IMR-90 (cell line): ENCODE measurements around the gene KRTAP4-9. TPM values are rescaled to one million over a fixed set of nuclear protein-coding genes. Genes with fewer than 3 reads are reported as not detected.
A peak's percentile ranks its signal among the peaks of the same experiment; 100 is the strongest.

ENCODE experiments used
- ATAC-seq: fragments of 200-7000 bp; cut with Tn5 transposase; 2 replicates; pipeline ENCODE4 v1.9.1; 2020; ENCODE audit warnings: low read depth, mild to moderate bottlenecking, moderate library complexity
- BruUV-seq: library from RNA; stranded (reverse); fragments of 400-500 nt; replicated peaks from 2 replicates; lab custom pipeline; 2021; lab: Mats Ljungman, UMichigan
- CTCF ChIA-PET: fragments of 300-600 bp; formaldehyde crosslinking; extraction: SDS; loops from one replicate; lab custom pipeline; 2021; ENCODE audit warnings: antibody characterized with exemption; lab: Yijun Ruan, JAX
- POLR2A ChIA-PET: fragments of 300-600 bp; sonication (Branson Sonifier 250); formaldehyde crosslinking; loops from one replicate; lab custom pipeline; 2022; ENCODE audit warnings: antibody characterized with exemption; ENCODE audit not compliant: unreplicated experiment; lab: Charles Lee
- DNase-seq: peaks from one replicate; pipeline ENCODE4 v3.0.0; 2013
- H2AFZ ChIP-seq: replicated peaks from 2 replicates; pipeline ENCODE3; 2013; ENCODE audit warnings: low read length, mild to moderate bottlenecking; ENCODE audit not compliant: poor library complexity
- H2AK5ac ChIP-seq: 2 replicates; pipeline ENCODE4 v1.6.1; 2013; ENCODE audit warnings: low read depth, low read length, inconsistent platforms
- H2AK9ac ChIP-seq: replicated peaks from 2 replicates; pipeline ENCODE3; 2013; ENCODE audit warnings: mild to moderate bottlenecking, low read depth, low read length, moderate library complexity; ENCODE audit not compliant: poor library complexity
- H2BK120ac ChIP-seq: 2 replicates; pipeline ENCODE4 v1.6.1; 2013; ENCODE audit warnings: low read depth, low read length, inconsistent platforms
- H2BK15ac ChIP-seq: 3 replicates; pipeline ENCODE4 v1.6.1; 2013; ENCODE audit warnings: low read depth, low read length, inconsistent platforms
- H2BK20ac ChIP-seq: 2 replicates; pipeline ENCODE4 v1.6.1; 2013; ENCODE audit warnings: low read depth, mild to moderate bottlenecking, inconsistent platforms, low read length, moderate library complexity
- H2BK5ac ChIP-seq: 2 replicates; pipeline ENCODE4 v1.6.1; 2013; ENCODE audit warnings: mild to moderate bottlenecking, low read depth, low read length, inconsistent platforms; ENCODE audit not compliant: poor library complexity, severe bottlenecking
- H3K14ac ChIP-seq: replicated peaks from 2 replicates; pipeline ENCODE4 v1.6.1; 2013; ENCODE audit warnings: low read depth, low read length, inconsistent platforms
- H3K18ac ChIP-seq: 2 replicates; pipeline ENCODE4 v1.6.1; 2013; ENCODE audit warnings: low read depth, low read length, control low read depth
- H3K23ac ChIP-seq: 2 replicates; pipeline ENCODE4 v1.6.1; 2013; ENCODE audit warnings: low read depth, low read length, inconsistent platforms
- H3K27ac ChIP-seq: 2 replicates; pipeline ENCODE4 v1.5.1; 2013; ENCODE audit warnings: mild to moderate bottlenecking, control low read depth, low read length; ENCODE audit not compliant: insufficient read depth
- H3K27me3 ChIP-seq: 2 replicates; pipeline ENCODE4 v1.6.1; 2013; ENCODE audit warnings: low read length; ENCODE audit not compliant: control insufficient read depth, insufficient read depth
- H3K36me3 ChIP-seq: 2 replicates; pipeline ENCODE4 v1.6.1; 2013; ENCODE audit warnings: low read length, mixed read lengths; ENCODE audit not compliant: control insufficient read depth, insufficient read depth
- H3K4ac ChIP-seq: 2 replicates; pipeline ENCODE4 v1.6.1; 2013; ENCODE audit warnings: low read depth, low read length, inconsistent platforms
- H3K4me1 ChIP-seq: 2 replicates; pipeline ENCODE4 v1.6.1; 2013; ENCODE audit warnings: low read length, mixed read lengths; ENCODE audit not compliant: control insufficient read depth, insufficient read depth
- H3K4me2 ChIP-seq: 2 replicates; pipeline ENCODE4 v1.6.1; 2013; ENCODE audit warnings: low read depth, mild to moderate bottlenecking, control low read depth, low read length, moderate library complexity
- H3K4me3 ChIP-seq: 2 replicates; pipeline ENCODE4 v1.5.1; 2013; ENCODE audit warnings: low read depth, mild to moderate bottlenecking, control low read depth, low read length, moderate library complexity; ENCODE audit not compliant: insufficient read depth
- H3K56ac ChIP-seq: 2 replicates; pipeline ENCODE4 v1.6.1; 2013; ENCODE audit warnings: low read length, inconsistent platforms; ENCODE audit not compliant: insufficient read depth; ENCODE audit errors: extremely low read depth
- H3K79me1 ChIP-seq, 2 experiments: 2 replicates each; pipeline ENCODE4 v1.6.1; 2013; ENCODE audit warnings: low read length in 2 of 2, inconsistent platforms in 1 of 2, low read depth in 1 of 2
- H3K9ac ChIP-seq: 2 replicates; pipeline ENCODE4 v1.6.1; 2013; ENCODE audit warnings: low read depth, low read length, control low read depth
- H3K9me1 ChIP-seq: 2 replicates; pipeline ENCODE4 v1.6.1; 2013; ENCODE audit warnings: low read length, inconsistent platforms; ENCODE audit not compliant: insufficient read depth
- H3K9me3 ChIP-seq: 2 replicates; pipeline ENCODE4 v1.6.1; 2013; ENCODE audit warnings: low read length; ENCODE audit not compliant: control insufficient read depth, insufficient read depth
- H4K20me1 ChIP-seq: 2 replicates; pipeline ENCODE4 v1.6.1; 2013; ENCODE audit warnings: low read length, inconsistent platforms; ENCODE audit not compliant: insufficient read depth
- H4K5ac ChIP-seq: 2 replicates; pipeline ENCODE4 v1.6.1; 2013; ENCODE audit warnings: mild to moderate bottlenecking, low read depth, low read length, control low read depth
- H4K8ac ChIP-seq, 2 experiments: 2 replicates each; pipeline ENCODE4 v1.6.1; 2013; ENCODE audit warnings: low read depth in 2 of 2, low read length in 2 of 2, control low read depth in 1 of 2, inconsistent platforms in 1 of 2
- H4K91ac ChIP-seq: 2 replicates; pipeline ENCODE4 v1.6.1; 2013; ENCODE audit warnings: low read depth, low read length, inconsistent platforms; ENCODE audit not compliant: insufficient read depth
- BHLHE40 ChIP-seq: fragments of 150-350 bp; IDR thresholded peaks from 2 replicates; pipeline ENCODE4 v1.6.1; 2016; ENCODE audit warnings: mild to moderate bottlenecking, low read depth, low read length
- CEBPB ChIP-seq: IDR thresholded peaks from 2 replicates; pipeline ENCODE4 v1.6.1; 2012; ENCODE audit warnings: low read depth, low read length, improper control_type of control experiment
- CHD1 ChIP-seq: IDR thresholded peaks from 2 replicates; pipeline ENCODE4 v1.6.1; 2012; ENCODE audit warnings: low read depth, low read length, improper control_type of control experiment
- FOS ChIP-seq: fragments of 150-350 bp; IDR thresholded peaks from 2 replicates; pipeline ENCODE4 v1.6.1; 2016; ENCODE audit warnings: low read depth, low read length
- MAFK ChIP-seq: IDR thresholded peaks from 2 replicates; pipeline ENCODE4 v1.6.1; 2012; ENCODE audit warnings: low read depth, low read length, improper control_type of control experiment
- MAZ ChIP-seq: IDR thresholded peaks from 2 replicates; pipeline ENCODE4 v1.6.1; 2012; ENCODE audit warnings: low read depth, mild to moderate bottlenecking, low read length, improper control_type of control experiment, moderate library complexity, borderline replicate concordance
- MXI1 ChIP-seq: IDR thresholded peaks from 2 replicates; pipeline ENCODE4 v1.6.1; 2012; ENCODE audit warnings: low read depth, mild to moderate bottlenecking, low read length, moderate library complexity, borderline replicate concordance
- NFE2L2 ChIP-seq: fragments of 150-350 bp; IDR thresholded peaks from 2 replicates; pipeline ENCODE4 v1.6.1; 2016; ENCODE audit warnings: low read depth, mild to moderate bottlenecking, low read length
- RCOR1 ChIP-seq: IDR thresholded peaks from 2 replicates; pipeline ENCODE4 v1.6.1; 2012; ENCODE audit warnings: mild to moderate bottlenecking, low read length, improper control_type of control experiment; ENCODE audit not compliant: insufficient replicate concordance
- SMC3 ChIP-seq: fragments of 150-350 bp; IDR thresholded peaks from 2 replicates; pipeline ENCODE4 v1.6.1; 2016; ENCODE audit warnings: low read depth, mild to moderate bottlenecking, antibody characterized with exemption, low read length, moderate library complexity
- WGBS, 2 experiments: methylation state at CpG; one replicate each; pipeline versions ENCODE4 v1.1.5 to v1.1.7; 2013; ENCODE audit warnings: missing lambda C conversion rate in 2 of 2; ENCODE audit not compliant: insufficient read length in 1 of 2; ENCODE audit errors: extremely low coverage in 2 of 2; 5-methylcytosine and 5-hydroxymethylcytosine counted together
- dilution Hi-C: fragments of 300-500 bp; cut with HindIII; formaldehyde crosslinking; loops from one replicate; pipeline ENCODE4 v1.14.3; 2018; ENCODE audit warnings: low sequenced_read_pairs; ENCODE audit not compliant: unreplicated experiment
- in situ Hi-C: fragments of 300-500 bp; cut with MboI; formaldehyde crosslinking; loops from 3 replicates; pipeline ENCODE4 v1.14.3; 2019; ENCODE audit warnings: low sequenced_read_pairs, inconsistent platforms, mixed read lengths
- intact Hi-C: fragments of 100-400 bp; cut with micrococcal nuclease; formaldehyde crosslinking; loops from 2 replicates; pipeline ENCODE4 v1.10.0; 2022
- polyA plus RNA-seq, 3 experiments: library from polyadenylated mRNA; depleted of rRNA; stranded (reverse); fragments of >200 nt; gene quantifications; 2 replicates each; pipeline ENCODE4 v1.2.3, GENCODE V29; 2012; ENCODE audit warnings: low replicate concordance in 1 of 3
- total RNA-seq: library from RNA; depleted of rRNA; stranded (reverse); fragments of >200 nt; gene quantifications from 2 replicates; pipeline ENCODE4 v1.2.3, GENCODE V29; 2012
- TF ChIP-seq, protein P1 (sequence below): fragments of 150-350 bp; IDR thresholded peaks from 2 replicates; pipeline ENCODE4 v1.6.1; 2017; ENCODE audit warnings: mild to moderate bottlenecking, antibody characterized with exemption, low read length, low read depth
- TF ChIP-seq, protein P2 (sequence below): conservative IDR thresholded peaks from 2 replicates; pipeline ENCODE4 v1.5.1; 2012; ENCODE audit warnings: mild to moderate bottlenecking, low read depth, low read length, improper control_type of control experiment
- TF ChIP-seq, protein P3 (sequence below): fragments of 150-350 bp; IDR thresholded peaks from 2 replicates; pipeline ENCODE4 v1.6.1; 2016; ENCODE audit warnings: low read depth, mild to moderate bottlenecking, low read length, moderate library complexity, borderline replicate concordance

KRTAP4-9 gene
- total and polyA plus RNA-seq, 2 of the 4 experiments (the other 2 are of a cell fraction) = 0.24 TPM; not detected in 1

DNA sequence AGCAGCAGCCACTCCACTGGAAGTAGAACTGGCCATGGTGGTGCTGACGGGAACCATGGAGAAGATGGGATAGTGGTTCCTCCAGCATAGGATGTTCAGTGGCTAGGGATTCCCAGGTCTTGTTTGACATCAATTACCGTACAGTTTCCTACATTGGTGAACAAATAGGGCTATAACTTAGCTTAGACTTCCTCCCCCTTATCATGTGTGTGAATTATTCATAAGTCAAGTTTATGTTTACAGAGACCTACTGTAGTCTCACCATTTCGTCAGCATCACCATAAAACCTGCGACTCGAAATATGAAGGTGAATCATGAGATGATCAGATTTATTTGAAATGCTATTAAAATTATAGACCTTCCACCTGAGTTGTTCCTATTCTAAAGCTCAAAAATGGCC, 46.4 kb upstream of the KRTAP4-9 start:
- intact Hi-C loops = loop anchor here (5.0 kb wide), 1 partner anchor 101 kb away; no protein-coding TSS in a partner anchor
- ATAC-seq = no peak
- TF ChIP-seq, protein P1, sequence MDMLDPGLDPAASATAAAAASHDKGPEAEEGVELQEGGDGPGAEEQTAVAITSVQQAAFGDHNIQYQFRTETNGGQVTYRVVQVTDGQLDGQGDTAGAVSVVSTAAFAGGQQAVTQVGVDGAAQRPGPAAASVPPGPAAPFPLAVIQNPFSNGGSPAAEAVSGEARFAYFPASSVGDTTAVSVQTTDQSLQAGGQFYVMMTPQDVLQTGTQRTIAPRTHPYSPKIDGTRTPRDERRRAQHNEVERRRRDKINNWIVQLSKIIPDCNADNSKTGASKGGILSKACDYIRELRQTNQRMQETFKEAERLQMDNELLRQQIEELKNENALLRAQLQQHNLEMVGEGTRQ = no peak
- TF ChIP-seq MAZ (no peak), CHD1 (no peak), BHLHE40 (no peak), MXI1 (no peak), CEBPB (no peak), SMC3 (no peak), RCOR1 (no peak), MAFK (no peak), NFE2L2 (no peak), FOS (no peak)
- TF ChIP-seq, protein P2, sequence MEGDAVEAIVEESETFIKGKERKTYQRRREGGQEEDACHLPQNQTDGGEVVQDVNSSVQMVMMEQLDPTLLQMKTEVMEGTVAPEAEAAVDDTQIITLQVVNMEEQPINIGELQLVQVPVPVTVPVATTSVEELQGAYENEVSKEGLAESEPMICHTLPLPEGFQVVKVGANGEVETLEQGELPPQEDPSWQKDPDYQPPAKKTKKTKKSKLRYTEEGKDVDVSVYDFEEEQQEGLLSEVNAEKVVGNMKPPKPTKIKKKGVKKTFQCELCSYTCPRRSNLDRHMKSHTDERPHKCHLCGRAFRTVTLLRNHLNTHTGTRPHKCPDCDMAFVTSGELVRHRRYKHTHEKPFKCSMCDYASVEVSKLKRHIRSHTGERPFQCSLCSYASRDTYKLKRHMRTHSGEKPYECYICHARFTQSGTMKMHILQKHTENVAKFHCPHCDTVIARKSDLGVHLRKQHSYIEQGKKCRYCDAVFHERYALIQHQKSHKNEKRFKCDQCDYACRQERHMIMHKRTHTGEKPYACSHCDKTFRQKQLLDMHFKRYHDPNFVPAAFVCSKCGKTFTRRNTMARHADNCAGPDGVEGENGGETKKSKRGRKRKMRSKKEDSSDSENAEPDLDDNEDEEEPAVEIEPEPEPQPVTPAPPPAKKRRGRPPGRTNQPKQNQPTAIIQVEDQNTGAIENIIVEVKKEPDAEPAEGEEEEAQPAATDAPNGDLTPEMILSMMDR = no peak
- TF ChIP-seq, protein P3, sequence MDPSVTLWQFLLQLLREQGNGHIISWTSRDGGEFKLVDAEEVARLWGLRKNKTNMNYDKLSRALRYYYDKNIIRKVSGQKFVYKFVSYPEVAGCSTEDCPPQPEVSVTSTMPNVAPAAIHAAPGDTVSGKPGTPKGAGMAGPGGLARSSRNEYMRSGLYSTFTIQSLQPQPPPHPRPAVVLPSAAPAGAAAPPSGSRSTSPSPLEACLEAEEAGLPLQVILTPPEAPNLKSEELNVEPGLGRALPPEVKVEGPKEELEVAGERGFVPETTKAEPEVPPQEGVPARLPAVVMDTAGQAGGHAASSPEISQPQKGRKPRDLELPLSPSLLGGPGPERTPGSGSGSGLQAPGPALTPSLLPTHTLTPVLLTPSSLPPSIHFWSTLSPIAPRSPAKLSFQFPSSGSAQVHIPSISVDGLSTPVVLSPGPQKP = no peak
- H2AK9ac ChIP-seq = peak overlapping the region; percentile 2
- no peaks in the 10 kb centered on the region for H3K27me3 ChIP-seq
- peak overlapping the region; percentile 97 for H4K5ac ChIP-seq
- POLR2A ChIA-PET = interaction anchor here (0.8 to 3.0 kb wide), 2 partner anchors 10 to 149 kb away, joined by 5 to 12 read pairs; no protein-coding TSS in a partner anchor
- H3K9me3 ChIP-seq = no peaks in the 10 kb centered on the region
- peak overlapping the region; percentile 85 for H2AK5ac ChIP-seq
- H3K9ac ChIP-seq = no peak overlapping the region; the same call in 1 of the 2 replicates
- no peaks in the 10 kb centered on the region for H4K20me1 ChIP-seq
- H3K79me1 ChIP-seq = no peaks in the 10 kb centered on the region
- peak overlapping the region; percentile 96 for H2BK20ac ChIP-seq
- peak overlapping the region; percentile 99 for H3K18ac ChIP-seq
- H2BK120ac ChIP-seq = peak overlapping the region; percentile 95
- no peaks in the 10 kb centered on the region for H3K36me3 ChIP-seq
- peak overlapping the region; percentile 89 for H3K14ac ChIP-seq
- H3K4me3 ChIP-seq = no peak overlapping the region
- CTCF ChIA-PET = interaction anchor here (0.7 kb wide), 1 partner anchor 255 kb away, joined by 3 read pairs; no protein-coding TSS in a partner anchor
- DNase-seq = peak; percentile 57
- H2BK15ac ChIP-seq = peak overlapping the region; percentile 48
- peaks cover 2% of the 10 kb centered on the region; the same call in 1 of the 2 replicates for H3K9me1 ChIP-seq
- H4K91ac ChIP-seq = peak overlapping the region; percentile 86
- H2AFZ ChIP-seq = no peak overlapping the region
- H4K8ac ChIP-seq = peak overlapping the region; percentile 70 to 82
- dilution Hi-C loops = no loop called here
- peak overlapping the region; percentile 60; the same call in 1 of the 2 replicates for H3K23ac ChIP-seq
- no CpG with 5 or more reads among the region's 5 CpGs for WGBS, 2 experiments
- H3K27ac ChIP-seq = peak overlapping the region; percentile 63
- no TSS peak for BruUV-seq
- peak overlapping the region; percentile 83 for H3K56ac ChIP-seq
- in situ Hi-C loops = no loop called here
- H3K4ac ChIP-seq = peak overlapping the region; percentile 91
- H3K4me2 ChIP-seq = peak overlapping the region; percentile 13; the same call in 1 of the 2 replicates
- H3K4me1 ChIP-seq = peaks cover 16% of the 10 kb centered on the region
- peak overlapping the region; percentile 80 for H2BK5ac ChIP-seq
